Vagina (tissue), 2 donors: ENCODE data around the gene CEACAM5. TPM values are rescaled to one million over a fixed set of nuclear protein-coding genes. Genes with fewer than 3 reads are reported as not detected.

Source experiments
- DNase-seq, 2 donors: peaks; one replicate each; pipeline ENCODE4 v3.0.0-alpha.2; 2017; ENCODE audit errors: extremely low spot score in 2 of 2
- H3K27ac ChIP-seq: fragments of 200-600 bp; sonication (generic); one replicate; pipeline ENCODE4 v1.5.1; 2019
- H3K27me3 ChIP-seq: fragments of 200-600 bp; sonication (generic); one replicate; pipeline ENCODE4 v1.5.1; 2019
- H3K36me3 ChIP-seq, 2 donors: fragments of 200-600 bp; sonication (generic); one replicate each; pipeline ENCODE4 v1.5.1; 2017 to 2019
- H3K4me1 ChIP-seq: fragments of 200-600 bp; sonication (generic); one replicate; pipeline ENCODE4 v1.5.1; 2019
- H3K4me3 ChIP-seq, 2 donors: fragments of 200-600 bp; sonication (generic); 1 replicate in 1 of 2; 2 replicates in 1 of 2; pipeline ENCODE4 v1.5.1; 2016 to 2019
- H3K9me3 ChIP-seq: fragments of 200-600 bp; sonication (generic); one replicate; pipeline ENCODE4 v1.5.1; 2019
- CTCF ChIP-seq, 3 experiments: fragments of 450-650 bp in 2 of 3; fragments of 200-600 bp in 1 of 3; sonication (generic) in 1 of 3; IDR thresholded peaks; one replicate each; pipeline ENCODE4 v1.5.1; 2017 to 2019; ENCODE audit warnings: antibody characterized with exemption in 3 of 3, mild to moderate bottlenecking in 2 of 3, moderate library complexity in 2 of 3
- POLR2A ChIP-seq, 2 donors: fragments of 450-650 bp; IDR thresholded peaks; one replicate each; pipeline ENCODE4 v1.6.1; 2017; ENCODE audit warnings: antibody characterized with exemption in 2 of 2, mild to moderate bottlenecking in 2 of 2, moderate library complexity in 2 of 2
- POLR2AphosphoS5 ChIP-seq, 2 donors: sonication (generic); formaldehyde crosslinking; IDR thresholded peaks; one replicate each; pipeline ENCODE4 v1.9.0; 2017; ENCODE audit warnings: antibody characterized with exemption in 2 of 2, mild to moderate bottlenecking in 2 of 2, low read depth in 1 of 2; ENCODE audit not compliant: insufficient read depth in 1 of 2
- intact Hi-C: fragments of 100-400 bp; cut with DNase I; formaldehyde crosslinking; loops from one replicate; pipeline ENCODE4 v1.15.1; 2023
- total RNA-seq: library from RNA; depleted of rRNA; stranded (reverse); fragments of >200 nt; gene quantifications from one replicate; pipeline ENCODE4 v1.2.3, GENCODE V29; 2016

The CEACAM5 gene
- total RNA-seq, 1 donor from 2014 or later: 52.1 TPM

- no peak for DNase-seq
- H3K27me3 ChIP-seq: no peaks in the 10 kb centered on the region
- H3K4me1 ChIP-seq: no peaks in the 10 kb centered on the region
- H3K4me3 ChIP-seq: no peak overlapping the region
- H3K9me3 ChIP-seq: no peaks in the 10 kb centered on the region
- no peak overlapping the region for H3K27ac ChIP-seq
- H3K36me3 ChIP-seq: no peaks in the 10 kb centered on the region
- TF ChIP-seq POLR2AphosphoS5 (IDR thresholded peaks at IDR 0.05; ENCODE audit: insufficient read depth in 1 of 2, low read depth in 1 of 2) (no peak), CTCF (IDR thresholded peaks at IDR 0.05) (no peak), POLR2A (IDR thresholded peaks at IDR 0.05) (no peak)
- intact Hi-C loops: no loop called here
These were observed 17.7 kb upstream of the CEACAM5 start for GRCh38 chr19:41690801-41691065.

GRCh38 chr19:41691268-41691970, 17.0 kb upstream of the CEACAM5 start:
- no peaks in the 10 kb centered on the region for H3K27me3 ChIP-seq
- no peak overlapping the region for H3K27ac ChIP-seq
- TF ChIP-seq CTCF (IDR thresholded peaks at IDR 0.05) (no peak), POLR2A (IDR thresholded peaks at IDR 0.05) (no peak), POLR2AphosphoS5 (IDR thresholded peaks at IDR 0.05; ENCODE audit: insufficient read depth in 1 of 2, low read depth in 1 of 2) (no peak)
- intact Hi-C loops: no loop called here
- no peaks in the 10 kb centered on the region for H3K9me3 ChIP-seq
- H3K4me1 ChIP-seq: no peaks in the 10 kb centered on the region
- no peaks in the 10 kb centered on the region for H3K36me3 ChIP-seq
- DNase-seq: peak; percentile 25 to 72
- H3K4me3 ChIP-seq: no peak overlapping the region

GRCh38 chr19:41694196-41694595, 14.2 kb upstream of the CEACAM5 start:
- Histone ChIP-seq H3K36me3 (no peaks in the 10 kb centered on the region), H3K27ac (no peak overlapping the region), H3K4me3 (no peak overlapping the region), H3K4me1 (no peaks in the 10 kb centered on the region), H3K9me3 (no peaks in the 10 kb centered on the region), H3K27me3 (no peaks in the 10 kb centered on the region)
- no peak for TF ChIP-seq CTCF (IDR thresholded peaks at IDR 0.05)
- intact Hi-C loops: no loop called here
- peak in 1 of 2 donors; percentile 61 for DNase-seq

- no peak for TF ChIP-seq CTCF (IDR thresholded peaks at IDR 0.05)
- TF ChIP-seq POLR2A (IDR thresholded peaks at IDR 0.05): no peak
- TF ChIP-seq POLR2AphosphoS5 (IDR thresholded peaks at IDR 0.05; ENCODE audit: insufficient read depth in 1 of 2, low read depth in 1 of 2): no peak
- H3K4me1 ChIP-seq: no peaks in the 10 kb centered on the region
- H3K9me3 ChIP-seq: no peaks in the 10 kb centered on the region
- H3K27me3 ChIP-seq: no peaks in the 10 kb centered on the region
- intact Hi-C loops: no loop called here
- DNase-seq: peak in 1 of 2 donors; percentile 72
- no peak overlapping the region for H3K4me3 ChIP-seq
- no peak overlapping the region for H3K27ac ChIP-seq
- H3K36me3 ChIP-seq: no peaks in the 10 kb centered on the region
These were observed 13.4 kb upstream of the CEACAM5 start for GRCh38 chr19:41694831-41695635.

GRCh38 chr19:41695745-41696144, 12.7 kb upstream of the CEACAM5 start:
- no peaks in the 10 kb centered on the region for H3K9me3 ChIP-seq
- no peak overlapping the region for H3K4me3 ChIP-seq
- intact Hi-C loops: no loop called here
- H3K36me3 ChIP-seq: no peaks in the 10 kb centered on the region
- no peaks in the 10 kb centered on the region for H3K27me3 ChIP-seq
- H3K4me1 ChIP-seq: no peaks in the 10 kb centered on the region
- H3K27ac ChIP-seq: no peak overlapping the region
- DNase-seq: peak in 1 of 2 donors; percentile 64
- TF ChIP-seq CTCF (IDR thresholded peaks at IDR 0.05): no peak
- no peak for TF ChIP-seq POLR2A (IDR thresholded peaks at IDR 0.05)
- TF ChIP-seq POLR2AphosphoS5 (IDR thresholded peaks at IDR 0.05; ENCODE audit: insufficient read depth in 1 of 2, low read depth in 1 of 2): no peak
